ENCODE measurements around the gene FYTTD1. TPM values are rescaled to one million over a fixed set of nuclear protein-coding genes. Genes with fewer than 3 reads are reported as not detected.
"Not testable (repeated sequence)": the region's sequence is repeated elsewhere in the genome, so short reads cannot be mapped to it uniquely, and the experiment has no call there.

The FYTTD1 gene
- total RNA-seq, 1 experiment from 2014 or later: 13.5 TPM

DNA sequence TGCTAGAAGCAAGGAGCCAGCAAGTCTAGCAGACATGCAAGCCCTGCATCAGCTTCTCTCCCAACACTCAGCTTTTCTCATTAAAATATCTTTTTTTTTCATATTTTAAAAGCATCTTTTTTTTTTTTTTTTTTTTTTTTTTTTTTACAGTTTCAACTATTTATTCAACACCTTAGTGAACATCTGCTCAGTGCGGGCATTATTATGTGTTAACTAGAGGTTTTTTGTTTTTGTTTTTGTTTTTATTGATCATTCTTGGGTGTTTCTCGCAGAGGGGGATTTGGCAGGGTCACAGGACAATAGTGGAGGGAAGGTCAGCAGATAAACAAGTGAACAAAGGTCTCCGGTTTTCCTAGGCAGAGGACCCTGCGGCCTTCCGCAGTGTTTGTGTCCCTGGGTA, 18.9 kb upstream of the FYTTD1 start:
- not testable (repeated sequence) for H3K4me3 ChIP-seq (ENCODE audit: insufficient read depth, low read depth, low read length); H3K27me3 ChIP-seq (ENCODE audit: control insufficient read depth, insufficient read depth, low read length); DNase-seq

GRCh38 chr3:197731483-197731882, 18.2 kb upstream of the FYTTD1 start:
- H3K36me3 ChIP-seq (replicated peaks; ENCODE audit: control insufficient read depth, insufficient read depth, low read length); H3K4me3 ChIP-seq (ENCODE audit: insufficient read depth, low read depth, low read length); H3K27me3 ChIP-seq (ENCODE audit: control insufficient read depth, insufficient read depth, low read length); DNase-seq: not testable (repeated sequence)

More for the DNA sequence above, 18.9 kb upstream of the FYTTD1 start:
- H3K36me3 ChIP-seq (replicated peaks; ENCODE audit: control insufficient read depth, insufficient read depth, low read length): not testable (repeated sequence)

- Histone ChIP-seq H3K4me3 (ENCODE audit: insufficient read depth, low read depth, low read length) (no peak overlapping the region), H3K27me3 (ENCODE audit: control insufficient read depth, insufficient read depth, low read length) (no peaks in the 10 kb centered on the region), H3K36me3 (replicated peaks; ENCODE audit: control insufficient read depth, insufficient read depth, low read length) (no peaks in the 10 kb centered on the region)
- no peak for DNase-seq
These were observed 16.6 kb upstream of the FYTTD1 start for GRCh38 chr3:197733042-197733441.

DNA sequence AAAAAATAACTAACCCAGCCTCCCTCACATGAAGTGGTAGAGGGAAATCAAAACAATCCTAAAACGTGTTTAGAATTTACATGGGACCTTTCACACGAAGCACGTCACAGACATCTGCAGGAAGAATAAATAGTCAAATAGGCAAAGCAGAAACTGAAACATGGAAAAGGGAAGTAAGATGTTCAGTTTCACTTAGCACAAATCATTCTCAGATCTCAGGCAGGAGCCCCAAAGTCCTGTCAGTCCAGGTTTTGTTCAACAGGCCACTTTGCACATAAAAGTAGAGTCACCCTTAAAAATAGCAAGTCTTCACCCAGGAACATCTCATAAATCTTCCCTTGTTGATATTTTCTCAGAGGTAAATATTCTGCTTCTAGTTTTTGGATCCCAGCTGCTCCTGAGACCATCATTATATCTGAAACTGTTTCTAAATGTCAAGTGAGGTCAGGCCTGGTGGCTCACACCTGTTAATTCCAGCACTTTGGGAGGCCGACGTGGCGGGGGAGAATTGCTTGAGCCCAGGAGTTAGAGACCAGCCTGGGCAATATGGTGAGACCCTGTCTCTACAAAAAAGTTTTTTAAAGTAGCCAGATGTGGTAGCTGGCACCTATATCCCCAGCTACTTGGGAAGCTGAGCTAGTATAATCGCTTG, 14.9 kb upstream of the FYTTD1 start:
- no peak overlapping the region for H3K4me3 ChIP-seq (ENCODE audit: insufficient read depth, low read depth, low read length)
- DNase-seq: no peak
- H3K36me3 ChIP-seq (replicated peaks; ENCODE audit: control insufficient read depth, insufficient read depth, low read length): no peaks in the 10 kb centered on the region
- no peaks in the 10 kb centered on the region for H3K27me3 ChIP-seq (ENCODE audit: control insufficient read depth, insufficient read depth, low read length)

GRCh38 chr3:197736010-197736490, 13.6 kb upstream of the FYTTD1 start:
- Histone ChIP-seq H3K36me3 (replicated peaks; ENCODE audit: control insufficient read depth, insufficient read depth, low read length) (no peaks in the 10 kb centered on the region), H3K27me3 (ENCODE audit: control insufficient read depth, insufficient read depth, low read length) (no peaks in the 10 kb centered on the region), H3K4me3 (ENCODE audit: insufficient read depth, low read depth, low read length) (peak overlapping the region; percentile 84)
- peak; percentile 67 for DNase-seq

- no peaks in the 10 kb centered on the region for H3K27me3 ChIP-seq (ENCODE audit: control insufficient read depth, insufficient read depth, low read length)
- peak within 1 kb of the TSS; percentile 84 for H3K4me3 ChIP-seq (ENCODE audit: insufficient read depth, low read depth, low read length)
- DNase-seq: peak; percentile 99
- H3K36me3 ChIP-seq (replicated peaks; ENCODE audit: control insufficient read depth, insufficient read depth, low read length): no peaks in the 10 kb centered on the region
These were observed 13.0 kb upstream of the FYTTD1 start, which contains the start of gene RUBCN for GRCh38 chr3:197736491-197737318. Gene RUBCN (minus strand): TSS chr3:197736904. CDS start chr3:197736719, 185 bp downstream.

- no peak for DNase-seq
- H3K36me3 ChIP-seq (replicated peaks; ENCODE audit: control insufficient read depth, insufficient read depth, low read length): no peaks in the 10 kb centered on the region
- H3K4me3 ChIP-seq (ENCODE audit: insufficient read depth, low read depth, low read length): peak overlapping the region; percentile 80
- H3K27me3 ChIP-seq (ENCODE audit: control insufficient read depth, insufficient read depth, low read length): no peaks in the 10 kb centered on the region
These were observed 12.4 kb upstream of the FYTTD1 start for GRCh38 chr3:197737319-197737649.

GRCh38 chr3:197737749-197738462, 11.8 kb upstream of the FYTTD1 start:
- peak overlapping the region; percentile 80 for H3K4me3 ChIP-seq (ENCODE audit: insufficient read depth, low read depth, low read length)
- H3K27me3 ChIP-seq (ENCODE audit: control insufficient read depth, insufficient read depth, low read length): no peaks in the 10 kb centered on the region
- no peaks in the 10 kb centered on the region for H3K36me3 ChIP-seq (replicated peaks; ENCODE audit: control insufficient read depth, insufficient read depth, low read length)
- DNase-seq: no peak

DNA sequence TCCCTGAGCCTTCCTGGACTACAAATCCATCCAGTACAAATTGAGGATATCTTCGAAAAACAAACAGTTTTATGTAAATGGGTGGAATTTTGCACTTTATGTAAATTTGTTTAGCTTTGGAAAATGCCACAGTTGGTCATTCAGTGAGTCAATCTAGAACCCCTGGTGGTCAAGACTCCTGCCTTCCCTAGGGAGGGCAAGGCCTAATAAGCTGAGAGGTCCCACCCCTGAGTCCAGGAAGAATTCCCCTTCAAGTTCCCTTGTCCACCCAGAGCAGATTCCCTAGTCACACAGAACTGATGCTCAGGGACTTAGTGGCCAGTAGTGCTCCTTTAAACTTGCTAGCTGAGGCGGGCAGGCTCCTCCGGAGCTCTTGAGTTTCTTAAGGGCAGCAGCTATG, 6.9 kb upstream of the FYTTD1 start:
- no peak for DNase-seq
- Histone ChIP-seq H3K36me3 (replicated peaks; ENCODE audit: control insufficient read depth, insufficient read depth, low read length) (no peaks in the 10 kb centered on the region), H3K4me3 (ENCODE audit: insufficient read depth, low read depth, low read length) (no peak overlapping the region), H3K27me3 (ENCODE audit: control insufficient read depth, insufficient read depth, low read length) (no peaks in the 10 kb centered on the region)

GRCh38 chr3:197746209-197746608, 3.5 kb upstream of the FYTTD1 start:
- Histone ChIP-seq H3K4me3 (ENCODE audit: insufficient read depth, low read depth, low read length) (no peak overlapping the region), H3K27me3 (ENCODE audit: control insufficient read depth, insufficient read depth, low read length) (peaks cover 16% of the 10 kb centered on the region), H3K36me3 (replicated peaks; ENCODE audit: control insufficient read depth, insufficient read depth, low read length) (no peaks in the 10 kb centered on the region)
- DNase-seq: no peak

DNA sequence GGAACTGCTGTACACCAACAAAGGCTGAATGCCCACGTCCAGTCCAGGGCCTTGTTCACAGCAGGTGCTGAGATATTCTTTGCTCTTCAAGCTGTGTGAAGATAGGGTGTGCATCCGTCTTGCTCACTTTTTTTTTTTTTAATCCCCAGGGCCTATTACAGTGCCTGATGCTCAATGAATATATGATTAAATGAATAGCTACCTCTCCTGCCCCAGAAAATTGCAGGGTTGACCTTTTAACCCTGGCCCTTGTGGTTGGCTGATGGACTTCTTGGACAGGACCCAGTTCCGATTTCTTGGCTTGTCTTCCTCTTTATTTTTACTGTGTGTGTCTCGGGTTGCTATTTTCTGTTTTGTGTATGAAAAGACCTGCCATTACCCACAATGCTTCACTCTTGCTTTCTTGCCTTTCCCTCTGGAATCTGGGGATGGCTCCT, 2.9 kb upstream of the FYTTD1 start:
- Histone ChIP-seq H3K4me3 (ENCODE audit: insufficient read depth, low read depth, low read length) (no peak overlapping the region), H3K27me3 (ENCODE audit: control insufficient read depth, insufficient read depth, low read length) (peaks cover 16% of the 10 kb centered on the region), H3K36me3 (replicated peaks; ENCODE audit: control insufficient read depth, insufficient read depth, low read length) (no peaks in the 10 kb centered on the region)
- no peak for DNase-seq

GRCh38 chr3:197748597-197749314, 927 bp upstream of the FYTTD1 start:
- no peaks in the 10 kb centered on the region for H3K36me3 ChIP-seq (replicated peaks; ENCODE audit: control insufficient read depth, insufficient read depth, low read length)
- no peak for DNase-seq
- H3K27me3 ChIP-seq (ENCODE audit: control insufficient read depth, insufficient read depth, low read length): peaks cover 16% of the 10 kb centered on the region
- peak overlapping the region; percentile 74 for H3K4me3 ChIP-seq (ENCODE audit: insufficient read depth, low read depth, low read length)

- peak overlapping the region; percentile 74 for H3K4me3 ChIP-seq (ENCODE audit: insufficient read depth, low read depth, low read length)
- H3K27me3 ChIP-seq (ENCODE audit: control insufficient read depth, insufficient read depth, low read length): peaks cover 16% of the 10 kb centered on the region
- H3K36me3 ChIP-seq (replicated peaks; ENCODE audit: control insufficient read depth, insufficient read depth, low read length): no peaks in the 10 kb centered on the region
- DNase-seq: peak; percentile 84
These were observed 425 bp upstream of the FYTTD1 start for GRCh38 chr3:197749315-197749600.

GRCh38 chr3:197750396-197750831, 731 bp downstream of the FYTTD1 start:
- peak overlapping the region; percentile 74 for H3K4me3 ChIP-seq (ENCODE audit: insufficient read depth, low read depth, low read length)
- peak; percentile 86 for DNase-seq

More at GRCh38 chr3:197750396-197750831, 731 bp downstream of the FYTTD1 start:
- no peaks in the 10 kb centered on the region for H3K36me3 ChIP-seq (replicated peaks; ENCODE audit: control insufficient read depth, insufficient read depth, low read length)
- peaks cover 16% of the 10 kb centered on the region for H3K27me3 ChIP-seq (ENCODE audit: control insufficient read depth, insufficient read depth, low read length)

All from H7 (cell line).